CD4-positive, alpha-beta T cell treated with Interleukin-4 for 4 hours (primary cell): ENCODE data around the gene RASAL2.
A peak's percentile ranks its signal among the peaks of the same experiment; 100 is the strongest.
"Not testable (repeated sequence)": the region's sequence is repeated elsewhere in the genome, so short reads cannot be mapped to it uniquely, and the experiment has no call there.

ENCODE experiments used
- DNase-seq: peaks from one replicate; pipeline ENCODE4 v3.0.0-alpha.2; 2020

Gene RASAL2

DNA sequence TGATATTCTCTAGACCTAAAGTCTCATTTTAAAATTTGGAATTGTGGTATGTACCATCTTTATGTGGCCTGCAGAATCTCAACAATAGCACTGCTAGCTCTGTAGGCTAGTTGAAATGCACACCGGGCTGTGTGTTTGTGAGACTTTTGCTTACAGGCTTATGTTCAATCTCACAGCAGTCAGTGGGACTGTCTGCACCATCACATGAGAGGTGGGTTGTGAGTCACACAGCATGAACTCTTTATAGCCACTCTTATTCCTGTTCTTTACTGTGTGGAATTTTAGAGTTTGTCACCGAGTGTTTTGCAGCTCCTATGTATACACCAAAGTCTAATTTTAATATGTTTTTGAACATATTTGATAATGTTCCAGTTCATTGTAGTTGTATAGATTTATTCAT lies 74.6 kb downstream of the RASAL2 start:
- no peak for DNase-seq

DNA sequence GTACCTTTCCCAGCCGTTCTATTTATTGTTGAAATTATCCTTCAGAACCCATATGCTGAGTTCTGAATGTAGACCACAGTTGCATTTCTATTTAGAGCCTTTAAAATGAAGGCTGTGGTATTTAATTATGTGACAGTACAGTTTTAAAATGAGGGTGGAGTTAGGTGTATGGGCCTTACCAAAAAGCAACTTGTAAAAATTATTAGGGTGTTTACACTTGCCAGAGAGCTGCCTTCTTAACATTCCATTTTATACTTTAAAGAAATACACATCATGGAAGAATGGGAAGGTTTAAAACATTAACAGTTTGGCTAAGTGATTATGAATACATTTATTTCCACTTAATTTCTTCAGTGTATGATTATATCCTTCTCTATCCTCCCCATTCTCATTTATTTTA lies 75.7 kb downstream of the RASAL2 start:
- DNase-seq: no peak

GRCh38 chr1:178172939-178173338 lies 79.0 kb downstream of the RASAL2 start:
- DNase-seq: no peak

GRCh38 chr1:178174539-178174938 lies 80.6 kb downstream of the RASAL2 start:
- no peak for DNase-seq

DNA sequence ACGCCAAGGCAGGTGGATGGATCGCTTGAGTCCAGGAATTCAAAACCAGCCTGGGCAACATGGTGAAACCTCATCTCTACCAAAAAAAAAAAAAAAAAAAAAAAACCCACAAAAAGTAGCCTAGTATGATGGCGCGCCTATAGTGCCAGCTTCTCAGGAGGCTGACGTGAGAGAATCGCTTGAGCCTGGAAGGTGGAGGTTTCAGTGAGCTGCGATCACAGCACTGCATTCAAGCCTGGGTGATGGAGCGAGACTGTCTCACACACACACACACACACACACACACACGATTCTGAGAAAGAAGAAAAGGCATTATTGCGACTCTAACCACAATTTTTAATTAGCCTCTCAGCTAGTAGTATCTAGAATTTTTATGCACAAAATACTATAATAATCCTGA lies 86.5 kb downstream of the RASAL2 start:
- DNase-seq: no peak

GRCh38 chr1:178183796-178184195 lies 89.9 kb downstream of the RASAL2 start:
- no peak for DNase-seq

- no peak for DNase-seq
Observed at GRCh38 chr1:178188306-178188705, 94.4 kb downstream of the RASAL2 start.

DNA sequence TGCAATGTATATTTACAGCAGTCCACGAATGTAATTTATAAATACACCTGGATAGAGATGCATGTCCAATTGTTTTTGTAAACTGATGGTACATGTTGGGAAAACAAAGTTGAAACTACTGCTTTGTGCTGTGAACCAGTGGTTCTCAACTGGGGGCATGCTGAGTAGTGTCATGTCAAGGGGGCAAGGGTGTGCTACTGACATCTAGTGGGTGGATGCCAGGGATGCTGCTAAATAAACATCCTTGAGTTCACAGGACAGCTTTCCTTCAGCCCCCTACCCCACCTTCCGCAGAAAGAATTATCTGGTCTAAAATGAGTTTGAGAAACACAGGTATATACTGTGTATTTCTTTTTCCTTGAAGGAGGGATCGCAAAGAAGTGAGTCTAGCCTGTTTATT lies 95.9 kb downstream of the RASAL2 start:
- DNase-seq: no peak

GRCh38 chr1:178190881-178191280 lies 97.0 kb downstream of the RASAL2 start:
- DNase-seq: no peak

DNA sequence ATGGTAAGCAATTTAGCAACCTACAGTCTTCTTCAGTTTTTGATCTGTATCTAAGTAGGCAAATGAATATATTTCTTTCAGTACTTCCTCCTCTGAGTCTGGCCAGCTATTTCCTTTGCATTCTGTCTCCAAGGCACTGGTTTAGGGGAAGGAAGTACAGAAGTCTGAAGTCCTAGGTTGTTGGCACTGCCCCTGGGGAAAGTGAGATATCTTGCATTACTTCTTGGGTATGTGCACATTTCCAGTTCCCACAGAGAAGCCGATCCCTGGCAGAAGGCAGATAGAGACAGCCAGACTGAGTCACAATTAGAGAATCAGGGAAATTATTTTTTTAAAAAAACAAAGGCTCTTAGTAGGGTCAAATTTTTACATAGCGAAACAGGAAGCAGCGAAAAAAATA lies 98.8 kb downstream of the RASAL2 start:
- DNase-seq: peak; percentile 1

DNA sequence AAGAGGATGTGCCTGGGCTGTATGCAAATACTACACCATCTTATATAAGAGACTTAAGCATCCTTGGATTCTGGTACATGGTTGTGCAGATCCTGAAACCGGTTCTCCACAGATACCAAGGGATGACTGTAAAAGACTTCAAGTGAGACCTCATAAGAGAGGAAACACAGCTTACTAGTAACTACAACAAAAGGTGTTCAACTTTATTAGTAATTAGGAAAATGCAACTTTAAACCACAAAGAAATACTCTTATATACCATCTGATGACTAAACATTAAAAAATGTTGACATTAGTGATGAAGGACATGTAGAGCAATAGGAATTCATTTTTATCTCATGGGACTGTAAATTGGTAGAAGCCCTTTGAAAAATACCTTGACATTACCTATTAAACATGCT lies 102.7 kb downstream of the RASAL2 start:
- no peak for DNase-seq

GRCh38 chr1:178202095-178202494 lies 108.2 kb downstream of the RASAL2 start:
- not testable (repeated sequence) for DNase-seq

- DNase-seq: not testable (repeated sequence)
Observed at GRCh38 chr1:178202546-178202945, 108.6 kb downstream of the RASAL2 start.

DNA sequence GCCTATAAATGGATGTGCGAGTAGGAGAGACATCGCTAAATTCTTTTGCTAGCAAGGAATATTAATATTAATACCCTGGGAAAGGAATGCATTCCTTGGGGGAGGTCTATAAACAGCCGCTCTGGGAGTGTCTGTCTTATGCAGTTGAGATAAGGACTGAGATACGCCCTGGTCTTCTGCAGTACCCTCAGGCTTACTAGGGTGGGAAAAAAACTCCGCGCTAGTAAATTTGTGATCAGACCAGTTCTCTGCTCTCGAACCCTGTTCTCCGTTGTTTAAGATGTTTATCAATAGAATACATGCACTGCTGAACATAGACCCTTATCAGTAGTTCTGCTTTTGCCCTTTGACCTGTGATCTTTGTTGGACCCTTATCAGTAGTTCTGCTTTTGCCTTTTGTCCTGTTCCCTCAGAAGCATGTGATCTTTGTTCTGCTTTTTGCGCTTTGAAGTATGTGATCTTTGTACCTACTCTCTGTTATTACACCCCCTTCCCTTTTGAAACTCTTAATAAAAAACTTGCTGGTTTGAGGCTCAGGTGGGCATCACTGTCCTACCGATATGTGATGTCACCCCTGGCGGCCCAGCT lies 114.5 kb downstream of the RASAL2 start:
- not testable (repeated sequence) for DNase-seq

DNA sequence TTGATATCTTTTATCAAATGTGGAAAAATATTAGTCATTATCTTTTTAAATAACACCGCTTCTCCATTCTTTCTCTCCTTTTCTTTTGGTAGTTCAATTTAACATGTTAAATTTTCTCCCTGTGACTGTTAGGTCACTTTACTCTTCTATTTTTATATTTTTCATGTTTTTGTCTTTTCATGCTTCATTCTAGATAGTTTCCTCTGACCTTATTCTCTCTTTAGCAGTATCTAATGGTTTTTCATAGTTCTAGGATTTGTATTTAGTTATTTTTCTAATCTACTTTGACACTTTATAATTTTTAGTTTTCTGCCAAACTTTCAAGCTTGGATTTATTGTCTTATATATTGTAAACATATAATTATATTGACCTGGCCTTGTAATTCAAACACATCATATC lies 116.0 kb downstream of the RASAL2 start:
- no peak for DNase-seq

DNA sequence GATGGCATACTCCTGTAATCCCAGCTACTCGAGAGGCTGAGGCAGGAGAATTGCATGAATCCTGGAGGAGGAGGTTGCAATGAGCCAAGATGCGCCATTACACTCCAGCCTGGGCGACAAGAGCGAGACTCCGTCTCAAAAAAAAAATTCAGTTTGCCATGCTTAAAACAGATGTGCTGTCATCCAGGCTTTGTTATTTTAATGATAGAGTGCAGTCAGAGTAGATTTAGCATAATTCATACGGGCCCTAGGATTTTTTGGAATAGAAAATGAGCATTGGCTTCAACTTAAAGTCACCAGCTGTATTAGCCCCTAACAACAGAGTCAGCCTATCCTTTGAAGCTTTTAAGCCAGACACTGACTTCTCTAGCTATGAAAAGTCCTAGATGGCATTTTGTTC lies 124.6 kb downstream of the RASAL2 start:
- no peak for DNase-seq

- no peak for DNase-seq
Observed at GRCh38 chr1:178220094-178220493, 126.2 kb downstream of the RASAL2 start.

DNA sequence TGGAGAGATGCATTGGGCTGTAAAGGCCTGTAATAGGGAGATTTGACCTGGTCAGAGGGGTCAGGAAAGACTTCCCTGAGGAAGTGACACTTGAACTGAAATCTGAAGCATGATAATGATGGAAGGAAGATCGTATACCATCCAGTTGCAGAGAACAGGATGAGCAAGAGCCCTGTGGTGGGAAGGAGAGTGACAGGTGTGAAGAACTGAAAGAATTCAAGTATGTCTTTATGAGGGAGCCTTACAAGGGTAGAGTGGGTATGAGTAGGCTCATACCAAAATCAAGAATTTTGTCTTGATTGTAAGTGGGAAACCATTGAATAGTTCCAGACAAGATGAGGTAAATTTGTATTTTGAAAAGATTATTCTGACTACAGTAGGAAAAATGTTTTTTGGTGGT lies 129.4 kb downstream of the RASAL2 start:
- no peak for DNase-seq

DNA sequence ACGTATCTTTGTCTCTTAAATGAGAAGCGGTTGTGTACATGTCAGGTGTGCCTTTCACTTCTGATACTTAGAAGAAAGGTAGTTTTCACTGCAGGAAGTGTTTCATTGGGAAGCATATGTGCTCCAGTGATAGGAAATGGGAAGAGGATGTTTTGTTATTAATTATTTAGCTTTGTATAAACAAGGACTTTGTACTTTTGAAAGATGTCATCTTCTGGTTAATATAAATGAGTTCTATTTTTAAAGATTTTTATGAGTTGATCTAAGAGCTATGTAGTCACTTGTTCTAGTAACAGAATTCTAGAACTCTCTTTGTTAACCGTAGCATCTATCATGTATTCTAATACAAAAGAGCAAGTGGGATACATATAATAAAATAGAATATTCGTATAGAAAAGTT lies 130.5 kb downstream of the RASAL2 start:
- no peak for DNase-seq

GRCh38 chr1:178230881-178231409 lies 137.0 kb downstream of the RASAL2 start:
- DNase-seq: no peak

DNA sequence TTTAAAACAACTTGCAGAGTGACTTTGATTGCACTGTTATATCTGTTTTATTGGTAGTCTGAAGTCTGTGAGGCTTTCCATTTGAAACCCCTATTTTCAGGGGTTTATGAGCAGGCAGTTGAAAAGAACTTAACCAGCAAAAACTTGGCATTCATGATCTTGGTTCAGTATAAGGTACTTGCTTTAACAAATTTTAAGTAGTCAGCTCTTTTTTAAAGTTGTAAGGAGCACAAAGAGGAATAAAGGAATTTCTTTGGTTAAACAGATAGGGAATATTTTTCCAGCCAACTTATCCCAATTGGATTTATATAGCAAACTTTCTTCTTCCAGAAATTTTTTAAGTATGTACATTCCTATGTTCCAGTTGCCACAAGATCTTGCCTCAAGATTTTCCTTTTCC lies 138.2 kb downstream of the RASAL2 start:
- no peak for DNase-seq

DNA sequence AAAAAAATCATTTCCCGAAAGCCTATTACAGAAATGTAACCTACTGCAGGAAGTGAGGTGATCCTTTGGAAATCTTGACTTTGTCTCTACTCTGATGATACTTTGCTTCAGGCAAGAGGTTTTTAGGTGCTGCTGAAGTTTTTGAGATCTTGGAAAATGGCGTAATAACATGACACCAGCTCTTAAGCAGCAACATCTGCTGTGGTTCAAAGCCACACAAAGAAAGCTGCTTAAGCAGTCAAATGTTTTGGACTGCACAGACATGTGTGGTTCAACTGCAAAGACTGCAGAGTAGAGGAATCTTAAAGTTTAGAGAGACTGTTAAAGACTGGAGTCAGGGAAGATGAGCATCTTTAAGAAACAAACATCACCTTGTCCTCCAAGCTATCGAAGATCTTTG lies 139.0 kb downstream of the RASAL2 start:
- no peak for DNase-seq

GRCh38 chr1:178237121-178237520 lies 143.2 kb downstream of the RASAL2 start:
- DNase-seq: no peak

- no peak for DNase-seq
Observed at GRCh38 chr1:178238722-178239510, 145.0 kb downstream of the RASAL2 start.

DNA sequence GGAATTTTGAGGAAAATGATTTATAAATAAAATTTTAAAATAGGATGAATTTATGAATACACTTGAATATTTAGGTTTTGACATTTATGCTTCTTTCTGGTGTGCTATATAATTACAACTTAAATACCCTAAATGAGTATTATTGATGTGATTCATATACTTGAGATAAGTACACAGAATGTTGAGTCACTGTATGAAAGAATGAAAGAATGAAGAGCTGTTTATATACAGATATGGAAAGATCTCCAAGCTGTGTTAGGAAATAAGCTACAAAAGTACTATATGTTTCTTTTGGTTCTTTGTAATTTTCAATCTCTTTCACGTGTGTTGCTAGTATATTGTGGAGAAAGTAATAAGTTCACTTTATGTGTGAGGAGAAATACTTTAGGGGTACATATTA lies 147.2 kb downstream of the RASAL2 start:
- no peak for DNase-seq
